GM21786 (cell line): Measurements from ENCODE around the gene PGK2.
"Not testable (repeated sequence)": the region's sequence is repeated elsewhere in the genome, so short reads cannot be mapped to it uniquely, and the experiment has no call there.

Experiments used
- ATAC-seq: cut with Tn5 transposase; IDR thresholded peaks from one replicate; pipeline ENCODE4 v1.9.1; 2021; ENCODE audit not compliant: unreplicated experiment

PGK2 gene

DNA sequence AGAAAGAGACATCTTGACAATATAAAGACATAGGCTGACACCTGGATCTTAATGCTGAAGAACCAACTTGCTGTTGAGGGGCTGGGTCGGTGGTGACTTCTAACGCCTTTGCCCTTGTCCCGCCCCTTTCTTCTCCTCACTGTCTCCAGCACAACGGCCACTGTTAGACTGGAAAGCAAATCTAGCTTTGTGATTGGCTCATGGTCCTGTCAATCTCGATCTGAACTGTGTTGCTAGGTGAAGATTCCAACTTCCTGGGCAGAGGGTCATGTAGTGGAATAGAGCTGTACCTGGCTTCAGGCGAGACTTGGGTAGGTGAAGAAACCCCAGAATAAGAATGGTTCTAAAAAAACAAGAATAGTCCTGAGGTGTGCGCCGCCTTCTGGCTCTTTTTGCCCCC, at the start of gene PGK2:
PGK2 (minus strand) TSS at position 110 of the 400 bp plus-strand sequence; CDS start at position 12, 98 bp downstream.
- ATAC-seq: no peak

DNA sequence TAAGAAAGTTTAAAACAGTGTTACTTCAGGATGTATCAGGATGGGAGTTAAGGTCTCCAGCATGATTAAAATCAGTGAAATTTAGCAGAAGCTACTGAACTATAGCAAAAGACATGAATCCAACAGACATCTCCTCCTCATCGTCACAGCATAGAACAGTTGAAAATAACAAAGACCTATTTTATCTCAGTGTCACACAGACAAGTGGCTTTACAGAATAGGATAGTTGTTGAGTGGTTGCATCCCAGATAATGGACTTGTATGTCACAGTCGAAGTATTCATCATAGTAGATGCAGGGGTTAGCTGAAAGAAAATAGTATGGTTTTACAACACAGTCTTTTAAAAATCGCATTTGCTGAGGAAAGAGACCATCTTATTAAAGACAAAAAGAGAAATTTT, 48.1 kb upstream of the PGK2 start:
- no peak for ATAC-seq

DNA sequence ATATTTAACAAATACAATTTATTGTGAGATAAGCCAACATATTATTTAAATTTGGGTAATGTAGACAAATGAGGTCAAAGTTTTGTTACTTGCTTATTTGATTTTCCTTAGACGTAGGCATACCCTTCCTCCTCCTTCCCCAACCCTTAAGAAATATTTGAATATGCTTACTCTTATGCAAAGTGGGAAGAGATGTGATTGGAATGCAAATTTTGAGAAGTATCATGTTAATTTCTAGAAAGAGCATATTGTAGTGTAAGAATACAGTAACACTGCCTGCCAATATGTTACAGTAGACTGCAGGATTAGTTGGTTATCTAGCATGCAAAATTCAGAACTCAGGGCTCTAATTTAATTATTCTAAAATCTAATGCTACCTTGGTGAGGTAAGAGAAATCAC, 46.3 kb upstream of the PGK2 start:
- ATAC-seq: no peak

DNA sequence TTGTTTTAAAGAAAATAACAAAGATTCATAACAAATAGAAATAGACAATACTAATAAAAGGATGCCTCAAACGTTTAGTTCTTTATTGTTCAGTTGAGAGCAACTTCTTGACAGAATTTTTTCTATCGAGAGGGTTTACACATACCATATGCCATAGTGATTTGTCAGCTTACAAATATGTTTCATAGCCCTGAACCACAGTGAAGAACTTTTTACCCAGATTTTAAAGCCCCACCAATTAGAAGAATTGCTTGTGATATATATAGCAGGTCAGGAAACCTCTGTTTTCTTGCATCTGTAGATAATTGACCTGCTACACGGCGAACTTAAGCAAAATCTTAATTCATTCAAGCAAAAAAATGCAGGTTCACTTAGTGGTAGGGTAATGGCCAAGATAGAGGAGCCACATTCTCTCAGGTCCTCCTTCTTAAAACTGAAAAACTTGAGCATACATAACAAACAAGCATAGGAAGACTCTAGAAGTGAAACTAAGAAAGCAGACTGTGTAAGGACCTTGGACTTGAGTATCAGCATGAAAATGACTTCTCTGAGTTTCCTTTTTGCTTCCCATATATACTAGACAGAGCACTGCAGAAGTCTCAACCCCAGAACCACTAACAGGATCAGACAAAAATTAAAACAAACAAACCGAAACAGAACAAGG, 39.8 kb upstream of the PGK2 start:
- peak; percentile 94 for ATAC-seq

DNA sequence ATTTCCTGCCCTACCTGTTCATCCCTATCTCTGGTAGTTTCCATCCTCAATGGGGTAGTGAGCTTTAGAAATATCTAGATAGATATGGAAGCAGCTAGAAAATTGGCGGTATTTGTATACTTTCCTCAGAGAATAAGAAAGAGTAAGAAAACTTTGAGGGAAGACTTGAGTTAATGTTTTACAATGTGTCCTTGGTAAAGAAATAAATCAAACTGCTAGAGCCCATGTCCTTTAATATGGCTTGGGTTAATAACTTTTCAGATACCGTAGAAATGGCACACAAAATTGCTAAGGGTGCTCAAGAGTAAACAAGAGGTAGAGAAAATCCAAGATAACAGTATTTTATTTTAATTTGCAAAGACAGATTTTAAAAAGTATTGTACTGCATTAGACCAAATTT, 28.1 kb upstream of the PGK2 start:
- no peak for ATAC-seq

DNA sequence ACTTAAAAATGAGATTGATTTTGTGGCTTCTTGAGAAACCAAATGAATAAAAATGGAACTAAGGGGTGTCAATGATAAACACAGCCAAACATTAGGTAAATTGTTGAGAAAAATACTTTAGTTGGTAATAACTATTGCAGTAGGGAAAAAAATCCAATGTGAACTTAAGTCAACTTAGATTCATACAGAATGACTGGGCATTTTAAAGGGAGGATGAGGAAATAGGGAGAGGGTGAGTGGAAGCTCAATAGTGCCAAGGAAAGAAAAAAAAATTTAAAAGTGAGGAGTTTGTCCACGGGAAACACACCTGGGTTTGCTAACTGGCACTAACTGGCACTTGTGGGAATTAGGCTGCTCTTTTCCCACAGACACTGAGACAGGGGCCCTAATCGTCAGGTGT, 26.2 kb upstream of the PGK2 start:
- no peak for ATAC-seq

DNA sequence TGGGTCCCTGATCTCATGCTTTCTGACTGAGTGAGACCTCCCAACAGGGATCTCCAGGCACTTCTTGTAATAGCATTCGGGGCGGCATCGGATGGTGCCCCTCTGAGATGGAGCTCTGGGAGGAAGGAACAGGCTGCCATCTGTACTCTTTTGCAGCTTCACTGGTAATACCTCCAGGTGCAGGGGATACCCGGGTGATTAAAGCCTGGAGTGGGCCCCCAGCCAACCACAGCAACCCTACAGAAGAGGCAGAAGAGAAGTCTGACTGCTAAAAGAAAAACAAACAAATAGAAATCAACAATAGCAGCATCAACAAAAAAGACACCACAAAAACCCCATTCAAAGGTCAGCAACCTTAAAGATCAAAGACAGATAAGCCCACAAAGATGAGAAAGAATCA, 19.1 kb upstream of the PGK2 start:
- no peak for ATAC-seq

DNA sequence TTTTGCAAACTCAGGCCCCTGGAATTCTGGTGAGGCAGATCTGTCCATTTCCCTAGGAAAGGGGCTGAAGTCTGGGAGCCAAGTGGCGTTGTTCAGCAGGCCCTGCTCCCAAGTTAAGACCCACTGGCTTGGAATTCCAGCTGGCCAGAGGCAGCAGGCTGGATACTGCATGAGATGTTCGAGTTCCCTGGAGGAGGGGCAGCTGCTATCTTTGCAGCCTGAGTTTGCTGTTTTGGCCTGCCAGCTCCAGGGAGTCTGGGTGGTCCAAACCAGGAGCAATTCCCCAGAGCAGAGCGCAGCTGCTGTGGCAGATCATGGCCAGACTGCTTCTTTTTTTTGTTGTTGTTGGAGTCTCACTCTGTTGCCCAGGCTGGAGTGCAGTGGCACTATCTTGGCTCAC, 18.2 kb upstream of the PGK2 start:
- no peak for ATAC-seq

DNA sequence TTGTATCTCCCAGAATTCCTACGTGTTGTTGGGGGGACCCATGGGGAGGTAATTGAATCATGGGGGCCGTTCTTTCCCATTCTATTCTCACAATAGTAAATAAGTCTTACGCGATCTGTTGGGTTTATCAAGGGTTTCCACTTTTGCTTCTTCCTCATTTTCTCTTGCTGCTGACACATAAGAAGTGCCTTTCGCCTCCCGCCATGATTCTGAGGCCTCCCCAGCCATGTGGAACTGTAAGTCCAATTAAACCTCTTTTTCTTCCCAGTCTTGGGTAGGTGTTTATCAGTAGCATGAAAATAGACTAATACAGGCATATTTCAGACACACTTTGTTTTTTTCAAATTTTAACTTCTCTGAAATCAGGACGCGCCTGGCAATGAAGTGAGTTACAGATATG, 14.4 kb upstream of the PGK2 start:
- ATAC-seq: no peak

DNA sequence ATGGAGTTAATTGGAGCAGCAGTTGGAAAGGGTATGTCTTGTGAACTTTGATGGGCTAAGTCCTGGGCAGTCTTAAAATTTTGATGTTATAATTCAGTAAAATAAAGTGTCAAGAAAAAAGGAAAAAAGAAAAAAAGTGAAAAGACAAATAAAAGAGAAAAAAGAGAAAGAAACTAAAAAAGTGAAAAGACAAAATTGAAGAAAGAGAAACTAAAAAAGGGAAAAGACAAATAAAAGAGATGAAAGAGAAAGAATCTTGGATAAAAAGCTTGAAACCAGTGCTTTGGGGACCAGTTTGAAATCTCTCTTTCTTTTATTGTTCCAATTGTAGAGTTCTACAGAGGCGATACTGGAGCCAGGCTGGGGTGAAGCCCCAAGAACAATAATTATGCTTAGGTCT, 12.0 kb upstream of the PGK2 start:
- ATAC-seq: no peak

DNA sequence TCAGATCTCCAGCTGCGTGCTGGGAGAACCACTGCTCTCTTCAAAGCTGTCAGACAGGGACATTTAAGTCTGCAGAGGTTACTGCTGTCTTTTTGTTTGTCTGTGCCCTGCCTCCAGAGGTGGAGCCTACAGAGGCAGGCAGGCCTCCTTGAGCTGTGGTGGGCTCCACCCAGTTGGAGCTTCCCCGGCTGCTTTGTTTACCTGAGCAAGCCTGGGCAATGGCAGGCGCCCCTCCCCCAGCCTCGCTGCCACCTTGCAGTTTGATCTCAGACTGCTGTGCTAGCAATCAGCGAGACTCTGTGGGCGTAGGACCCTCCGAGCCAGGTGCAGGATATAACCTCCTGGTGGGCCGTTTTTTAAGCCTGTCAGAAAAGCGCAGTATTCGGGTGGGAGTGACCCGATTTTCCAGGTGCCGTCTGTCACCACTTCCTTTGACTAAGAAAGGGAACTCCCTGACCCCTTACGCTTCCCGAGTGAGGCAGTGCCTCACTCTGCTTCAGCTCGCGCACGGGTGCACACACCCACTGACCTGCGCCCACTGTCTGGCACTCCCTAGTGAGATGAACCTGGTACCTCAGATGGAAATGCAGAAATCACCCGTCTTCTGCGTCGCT, 9.9 kb upstream of the PGK2 start:
- not testable (repeated sequence) for ATAC-seq

DNA sequence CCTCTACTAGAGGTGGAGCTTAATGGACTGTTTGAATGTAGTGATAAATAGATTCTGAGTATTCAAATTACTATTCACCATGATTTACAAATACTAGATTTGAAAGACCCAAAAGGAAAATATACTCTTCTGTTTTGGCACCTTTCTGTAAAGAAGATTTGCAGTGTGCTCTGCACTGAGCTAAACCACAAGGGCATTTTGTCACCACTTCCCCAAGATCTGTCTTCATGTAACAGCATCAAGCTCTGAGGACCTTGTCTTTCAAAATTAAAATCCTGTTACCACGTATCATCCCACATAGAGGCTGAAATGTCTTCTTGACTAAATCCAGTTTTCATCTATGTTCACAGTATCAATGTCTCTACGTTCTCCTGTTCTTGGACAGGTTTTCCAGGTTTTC, 3.3 kb upstream of the PGK2 start:
- ATAC-seq: no peak

DNA sequence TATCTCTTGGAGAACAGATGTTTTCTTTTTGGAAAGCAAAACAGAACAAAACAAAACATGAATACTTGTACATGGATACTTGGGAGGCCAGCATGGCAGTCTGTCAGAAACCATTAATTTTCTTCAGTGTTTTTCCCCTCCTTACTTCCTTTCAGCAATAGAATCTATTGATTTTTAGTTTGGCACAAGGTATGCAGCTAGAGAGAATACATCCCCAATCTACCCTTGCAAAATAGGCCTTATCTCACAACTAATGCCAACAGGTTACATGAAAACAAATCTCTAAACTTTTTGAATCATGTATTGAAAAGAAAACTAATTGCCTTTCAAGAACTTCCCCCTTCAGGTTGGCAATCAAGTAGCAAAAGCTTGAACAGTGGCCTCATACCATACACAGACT, 2.8 kb downstream of the PGK2 start:
- ATAC-seq: no peak

DNA sequence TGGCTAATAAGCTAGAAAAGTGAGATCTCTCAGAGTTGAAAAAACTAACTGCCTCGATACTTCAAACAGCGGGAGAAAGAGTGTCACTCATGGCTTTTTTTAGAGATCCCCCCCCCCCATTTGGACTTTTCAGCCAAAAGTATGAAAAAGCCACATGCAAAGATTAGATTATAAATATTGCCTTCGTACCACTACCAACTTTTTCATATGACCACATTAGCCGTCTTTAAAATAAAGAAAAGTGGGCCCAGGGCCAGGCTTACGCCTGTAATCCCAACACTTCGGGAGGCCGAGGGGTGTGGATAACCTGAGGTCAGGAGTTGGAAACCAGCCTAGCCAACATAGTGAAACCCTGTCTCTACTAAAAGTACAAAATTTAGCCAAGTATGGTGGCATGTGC, 4.4 kb downstream of the PGK2 start:
- no peak for ATAC-seq

DNA sequence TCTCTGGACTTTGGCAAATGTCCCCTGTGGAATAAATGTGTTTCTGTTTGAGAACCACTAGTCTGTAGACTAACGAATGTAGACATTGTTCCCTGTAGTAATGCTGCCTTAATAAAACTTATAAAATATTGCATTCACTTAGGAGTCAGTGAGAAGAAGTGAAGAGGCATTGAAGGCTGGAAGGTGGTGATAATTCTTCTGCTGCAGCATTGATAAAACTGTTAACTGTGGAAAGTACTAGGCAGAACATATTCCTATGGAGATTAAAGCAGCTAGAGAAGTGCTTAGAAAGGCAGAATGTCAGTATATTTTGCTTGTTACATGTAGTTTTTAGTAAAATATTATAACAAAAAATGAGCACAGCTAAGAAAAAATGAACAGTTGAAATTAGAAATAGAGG, 4.8 kb downstream of the PGK2 start:
- no peak for ATAC-seq

DNA sequence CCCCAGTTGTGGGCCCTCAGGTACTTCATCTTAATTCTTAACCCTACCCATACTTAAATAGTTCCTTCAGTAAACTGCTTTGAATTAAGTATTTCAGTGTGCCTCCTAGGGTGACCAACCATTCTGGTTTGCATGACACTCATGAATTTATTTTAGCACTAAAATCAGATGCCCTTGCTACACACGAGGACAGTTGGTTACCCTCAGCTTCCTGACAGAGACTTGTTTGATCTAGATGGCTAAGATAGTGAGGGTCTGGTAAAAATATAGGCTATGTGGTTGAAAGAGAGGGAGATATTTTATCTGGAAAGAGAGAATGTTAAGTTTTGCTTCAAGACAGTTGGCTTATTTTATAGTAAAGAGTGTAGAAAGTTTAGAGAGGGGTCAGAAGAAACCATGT, 10.6 kb downstream of the PGK2 start:
- no peak for ATAC-seq

DNA sequence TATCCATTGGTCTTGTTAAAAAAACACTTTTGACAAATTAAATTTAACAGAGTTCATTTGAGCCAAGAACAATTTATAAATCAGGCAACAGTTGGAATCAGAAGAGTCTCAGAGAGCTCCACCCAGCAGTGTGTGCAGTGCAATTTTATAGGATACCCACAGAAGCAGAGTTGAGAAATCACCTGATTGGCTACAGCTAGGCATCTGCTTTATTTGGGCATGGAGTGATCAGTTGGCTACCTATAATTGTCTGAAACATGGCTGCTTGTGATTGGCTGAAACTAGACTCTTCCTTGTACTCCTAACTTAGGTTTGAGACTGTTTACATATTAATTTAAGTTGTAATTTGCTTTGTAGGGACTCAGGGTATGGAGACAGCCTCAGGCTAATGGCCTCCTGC, 12.0 kb downstream of the PGK2 start:
- no peak for ATAC-seq

DNA sequence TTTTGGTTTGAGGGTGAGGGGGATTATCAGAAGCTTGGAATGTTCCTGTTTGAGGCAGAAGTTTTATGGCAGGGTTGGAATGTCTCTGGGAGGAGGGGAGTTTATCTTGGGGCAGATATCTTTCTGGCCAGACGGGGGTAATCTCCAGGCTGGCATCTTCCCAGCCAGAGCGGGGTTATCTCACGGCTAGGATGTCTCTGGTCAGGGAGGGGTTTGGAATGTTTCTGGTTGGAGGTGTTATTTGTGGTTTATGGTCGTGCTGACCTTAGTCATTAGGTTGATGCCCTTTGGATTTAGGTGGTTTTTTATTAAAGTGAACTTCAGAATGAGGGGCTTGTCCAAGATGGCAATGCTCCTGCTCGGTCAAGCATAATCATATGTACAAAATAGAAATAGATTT, 14.8 kb downstream of the PGK2 start:
- ATAC-seq: no peak

DNA sequence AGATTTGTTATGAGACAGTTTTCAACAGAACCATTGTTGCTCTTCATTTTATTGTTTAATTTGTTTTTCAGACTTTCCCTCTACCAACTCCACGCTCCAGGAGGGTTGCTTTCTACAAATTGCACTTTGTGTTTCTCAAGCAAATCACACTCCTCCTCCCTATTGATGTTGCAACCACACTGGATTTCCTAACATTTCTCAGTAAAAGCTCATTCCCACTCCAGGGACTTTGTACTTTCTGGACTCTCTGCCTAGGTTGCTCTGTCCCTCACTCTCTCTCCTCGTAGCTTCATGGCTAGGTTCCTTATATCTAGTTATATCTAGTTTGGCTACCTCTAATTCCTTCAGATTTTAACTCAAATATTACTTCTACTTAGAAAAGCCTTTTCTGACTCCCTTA, 20.3 kb downstream of the PGK2 start:
- no peak for ATAC-seq

DNA sequence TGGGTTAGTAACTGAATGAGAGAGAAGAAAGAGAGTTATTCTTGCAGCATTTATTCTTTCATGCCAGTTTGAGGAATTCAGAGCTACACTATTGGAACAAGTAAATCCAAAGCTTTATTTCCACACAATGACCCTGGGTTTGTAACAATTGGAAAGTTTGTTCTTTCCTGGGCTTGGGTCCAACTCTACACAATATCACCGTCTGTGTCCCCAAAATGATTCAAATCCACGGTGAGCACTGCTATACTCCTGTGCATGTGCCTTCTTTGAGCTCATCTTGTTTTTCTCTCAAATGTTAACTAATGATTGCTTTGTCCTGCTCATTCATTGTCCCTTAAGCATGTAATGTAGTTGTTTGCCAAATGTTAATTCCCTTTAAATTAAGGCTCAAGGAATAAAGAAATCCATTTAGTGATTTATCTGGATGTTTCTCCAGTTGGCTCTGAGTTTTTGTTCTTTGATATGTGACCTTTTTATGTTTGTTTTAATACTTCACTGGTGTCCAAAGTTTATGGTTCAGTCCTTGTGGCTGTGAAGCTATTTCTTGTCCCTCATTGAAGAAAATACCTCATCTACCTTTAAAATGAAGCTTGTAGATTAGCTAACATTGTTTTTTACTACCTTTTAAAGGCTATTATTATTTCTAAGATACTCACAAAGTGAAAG, 22.4 kb downstream of the PGK2 start:
- ATAC-seq: no peak

DNA sequence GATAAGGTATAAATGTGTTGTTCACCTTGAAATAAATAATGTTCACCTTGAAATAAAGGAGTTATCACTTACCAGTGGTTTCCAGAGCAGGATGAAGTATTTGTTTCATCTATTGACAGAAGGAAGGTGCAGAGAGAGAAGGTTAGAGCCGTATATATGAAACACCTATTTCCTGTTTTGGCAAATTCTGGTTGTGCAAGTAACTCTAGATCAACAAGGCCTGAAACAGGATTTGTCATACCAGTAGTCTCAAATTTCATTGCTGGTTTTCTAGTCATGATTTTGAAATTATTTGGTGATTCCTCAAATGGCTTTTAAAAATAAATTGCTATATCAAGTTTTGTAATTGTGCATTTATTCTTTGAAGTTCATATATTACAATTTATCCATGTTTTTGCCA, 42.8 kb downstream of the PGK2 start, which contains the start of gene CRISP3:
CRISP3 (minus strand) TSS at position 130 of the 400 bp plus-strand sequence; CDS start at position 109, 21 bp downstream.
- ATAC-seq: no peak

DNA sequence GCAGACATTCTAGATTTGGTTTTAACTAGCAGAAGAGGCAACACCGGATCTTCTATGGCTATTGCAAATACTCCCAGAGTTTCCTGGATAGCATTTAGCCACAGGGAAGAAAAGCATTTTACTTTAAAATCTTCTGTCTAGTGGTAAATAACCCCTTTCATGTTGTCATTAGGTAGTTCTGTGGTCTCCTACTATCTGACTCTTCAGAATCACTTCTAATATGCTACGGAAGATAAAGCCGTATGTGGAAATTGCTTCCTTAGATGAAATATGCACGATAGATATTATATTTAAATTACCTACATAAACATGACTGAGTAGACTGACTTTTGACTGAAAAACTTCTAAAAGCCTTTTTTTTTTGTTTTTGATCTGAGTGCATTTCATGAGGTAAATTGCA, 43.7 kb downstream of the PGK2 start:
- no peak for ATAC-seq
